TTC549 (cell line): ENCODE measurements around the gene PPP6R2.

Experiments
- FAIRE-seq: peaks from 2 replicates; lab custom pipeline; 2012; peaks lifted over from hg19 to GRCh38; lab: Jason Lieb, UNC

PPP6R2 gene

DNA sequence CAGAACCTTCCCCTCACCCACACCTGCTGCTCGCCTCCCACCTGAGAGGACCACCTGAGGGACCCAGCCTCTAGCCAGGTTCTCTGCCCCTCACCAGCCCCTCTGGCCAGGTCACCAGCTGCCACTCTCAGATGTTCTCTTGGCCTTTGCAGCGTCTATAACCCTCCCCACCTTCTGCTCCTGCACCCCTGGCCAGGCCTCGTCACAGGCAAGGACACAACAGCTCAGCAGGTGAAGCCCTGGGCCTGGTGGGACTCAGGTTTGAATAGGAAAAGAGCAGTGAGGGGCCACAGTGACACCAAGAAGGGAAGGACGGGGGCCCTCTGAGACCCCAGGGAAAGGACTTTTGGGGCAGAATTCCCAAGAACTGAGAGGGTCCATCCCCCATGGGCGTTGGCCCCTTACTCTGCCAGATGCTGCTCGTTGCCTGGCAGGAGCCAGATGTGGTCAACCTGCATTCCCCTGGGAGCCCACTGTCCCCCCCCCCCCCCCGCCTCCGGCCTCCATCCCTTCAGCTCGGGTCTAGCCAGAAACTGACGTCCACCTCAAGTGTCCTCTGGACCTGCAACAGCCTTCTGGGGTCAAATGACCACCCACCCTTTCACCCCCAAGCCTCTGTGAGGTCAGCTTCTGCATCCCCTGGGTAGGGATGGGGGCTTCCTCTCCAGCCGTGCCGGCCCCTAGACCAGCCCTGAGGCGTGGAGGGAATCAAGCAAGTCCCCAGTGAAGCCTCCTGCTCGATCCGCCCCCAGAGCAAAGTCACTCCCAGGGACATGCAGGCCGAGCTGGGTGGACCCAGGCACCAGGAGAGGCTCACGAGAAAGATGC, 103.0 kb downstream of the PPP6R2 start:
- FAIRE-seq: no peak

DNA sequence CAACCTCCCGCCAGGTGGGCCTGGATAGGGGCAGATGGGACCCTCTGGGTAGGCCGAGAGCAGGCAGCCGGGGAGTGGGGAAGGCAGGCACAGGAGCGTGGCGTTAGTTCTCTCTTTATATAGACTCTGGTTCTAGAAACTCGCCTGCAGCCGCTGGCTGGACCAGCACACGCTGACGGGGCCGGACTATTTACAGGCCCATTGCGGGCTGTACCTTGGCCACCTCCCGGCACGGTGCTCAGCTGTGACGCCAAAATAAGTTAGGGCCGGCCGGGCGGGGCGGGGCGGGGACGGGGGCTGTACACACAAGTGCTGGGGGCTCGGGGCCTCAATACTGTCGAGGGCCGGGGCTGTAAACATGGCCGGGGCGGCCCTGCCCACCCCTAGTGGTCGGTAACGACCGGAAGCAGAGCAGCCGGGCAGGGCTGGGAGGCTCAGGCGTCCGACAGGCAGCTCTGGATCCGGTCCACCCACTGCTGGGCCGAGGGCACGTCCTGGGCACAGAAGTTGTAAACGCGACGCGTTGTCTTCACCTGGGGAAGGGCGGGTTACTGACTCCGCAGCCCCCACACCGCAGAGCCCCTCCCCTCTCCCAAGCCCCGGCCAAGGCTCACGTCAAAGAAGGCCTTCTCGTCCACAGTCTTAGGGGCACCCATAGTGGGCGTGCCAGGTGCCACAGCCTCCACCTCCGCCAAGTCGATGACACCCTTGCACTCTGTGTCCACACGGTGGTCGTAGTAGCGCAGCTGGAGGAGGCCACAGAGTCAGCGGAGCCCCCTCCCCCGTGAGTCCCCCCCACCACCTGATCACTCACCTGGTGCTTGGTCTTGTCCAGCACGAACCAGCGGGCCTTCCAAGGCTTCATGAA, 103.8 kb downstream of the PPP6R2 start:
- no peak for FAIRE-seq

DNA sequence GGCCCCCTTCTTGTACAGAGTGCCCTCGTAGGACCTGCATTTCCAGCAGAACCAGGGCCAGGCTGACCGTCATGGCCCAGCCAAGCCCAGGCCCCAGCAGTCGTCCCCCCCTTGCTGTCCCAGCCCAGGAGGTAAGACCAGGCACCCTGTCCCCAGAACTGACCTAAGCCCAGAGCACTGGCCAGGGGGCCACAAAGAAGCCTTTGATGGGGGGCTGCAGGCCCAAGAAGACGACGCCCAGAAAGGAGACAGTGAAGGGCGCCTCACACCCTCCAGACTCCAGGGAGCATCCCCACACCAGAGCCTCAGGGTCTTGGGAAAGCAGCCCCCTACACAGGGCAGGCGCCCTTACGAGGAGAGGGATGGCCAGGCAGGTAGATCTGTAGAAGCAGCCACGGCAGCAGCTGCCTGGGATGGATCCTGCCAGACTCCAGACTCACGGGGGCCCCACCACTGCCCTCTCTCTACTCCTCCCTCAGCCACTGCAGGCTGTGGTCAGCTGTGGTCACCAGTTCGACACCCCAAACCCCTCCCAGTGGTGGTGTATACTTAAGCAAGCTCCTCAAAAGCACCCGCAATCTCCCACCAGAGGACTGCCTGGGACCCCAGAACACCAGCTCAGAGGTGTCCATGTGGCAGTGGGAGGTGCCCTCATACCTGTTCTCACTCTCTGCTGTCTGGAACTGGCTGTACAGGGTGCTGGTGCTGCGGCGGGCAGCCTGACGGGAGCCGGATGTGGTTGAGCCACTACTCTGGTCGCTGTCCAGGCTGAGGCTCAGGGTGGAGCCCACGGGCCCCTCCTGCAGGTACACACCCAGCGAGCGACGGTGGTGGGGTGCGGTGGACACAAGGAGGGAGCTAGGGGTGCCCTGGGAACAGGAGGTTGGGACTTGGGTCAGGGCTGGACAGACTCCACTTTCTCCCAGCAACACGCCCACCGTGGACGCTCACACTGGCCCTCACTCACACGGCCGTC, 104.7 kb downstream of the PPP6R2 start:
- no peak for FAIRE-seq

DNA sequence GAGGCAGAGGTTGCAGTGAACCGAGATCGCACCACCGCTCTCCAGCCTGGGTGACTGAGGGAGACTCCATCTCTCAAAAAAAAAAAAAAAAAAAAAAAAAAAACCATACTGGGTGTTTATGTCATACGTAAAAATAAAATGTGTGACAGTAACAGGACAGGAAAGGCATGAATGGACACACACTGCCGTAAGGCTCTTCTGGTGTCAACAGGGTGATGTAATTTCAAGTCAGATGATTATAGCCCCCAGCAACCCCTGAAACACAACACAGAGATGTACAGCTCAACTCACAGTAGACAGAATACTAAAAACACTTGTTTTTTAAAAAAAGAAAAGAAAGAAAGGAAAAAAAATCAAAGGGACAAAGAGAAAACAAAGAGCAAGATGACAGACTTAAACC, 109.5 kb downstream of the PPP6R2 start:
- no peak for FAIRE-seq

DNA sequence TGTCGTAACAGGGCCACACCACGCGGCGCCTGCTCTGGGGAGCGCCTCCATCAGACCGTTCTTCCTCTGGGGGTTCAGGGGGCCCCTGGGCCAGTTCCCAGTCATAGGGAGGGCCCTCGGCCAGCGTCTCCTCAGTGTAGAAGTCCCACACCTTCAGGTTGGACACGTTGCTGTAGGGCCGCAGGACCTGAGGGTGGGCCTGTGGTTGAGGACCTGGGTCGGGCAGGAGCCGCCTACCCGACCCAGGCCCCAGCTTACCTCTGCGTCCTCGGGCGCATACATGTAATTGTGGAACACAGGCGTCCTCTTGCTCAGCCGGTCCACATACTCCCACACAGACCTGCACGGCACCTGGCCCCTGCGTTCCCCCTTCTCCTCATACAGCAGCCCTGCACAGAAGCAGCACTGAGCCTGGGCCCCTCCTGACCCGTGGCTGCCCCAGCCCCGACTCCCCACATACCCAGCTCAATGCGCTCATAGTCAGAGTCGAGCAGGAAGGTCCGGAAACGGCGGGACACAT, 111.5 kb downstream of the PPP6R2 start:
- FAIRE-seq: no peak

DNA sequence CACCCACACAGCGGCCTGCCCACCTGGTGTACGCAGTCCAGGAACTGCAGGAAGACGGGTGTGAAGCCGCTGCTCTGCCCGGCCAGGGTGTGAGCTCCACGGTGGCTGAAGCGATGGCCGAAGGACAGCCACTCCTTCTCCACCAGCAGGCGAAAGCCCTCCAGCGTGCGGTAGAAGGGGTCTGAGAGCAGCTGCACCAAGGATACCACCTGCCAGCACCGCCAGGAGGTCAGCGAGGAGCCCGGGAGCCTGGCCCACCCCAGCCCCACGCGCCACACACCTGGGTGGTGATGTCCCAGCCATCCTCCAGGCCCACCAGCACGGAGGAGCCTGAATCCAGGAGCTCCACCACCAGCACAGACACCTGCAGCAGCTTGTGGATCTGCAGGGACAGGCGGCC, 112.1 kb downstream of the PPP6R2 start:
- FAIRE-seq: no peak

DNA sequence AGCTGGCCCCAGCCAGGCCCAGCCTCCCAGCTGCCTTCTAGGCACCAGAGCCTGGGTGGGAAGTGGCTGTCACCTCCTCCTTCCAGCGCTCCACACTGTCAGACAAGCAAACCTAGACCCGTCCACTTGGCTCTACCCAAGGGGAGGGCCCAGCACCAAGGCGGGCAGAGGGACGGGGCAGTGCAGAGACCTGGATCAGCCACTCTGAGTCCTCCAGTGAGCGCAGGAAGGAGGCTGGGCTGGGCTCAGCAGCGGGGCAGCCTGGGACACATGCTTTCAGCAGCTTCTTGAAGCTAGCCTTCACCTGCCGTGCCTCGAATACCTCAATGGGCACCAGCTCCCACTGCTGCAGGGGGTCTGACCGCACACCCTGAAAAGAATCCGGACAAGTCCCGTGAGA, 112.9 kb downstream of the PPP6R2 start:
- no peak for FAIRE-seq

DNA sequence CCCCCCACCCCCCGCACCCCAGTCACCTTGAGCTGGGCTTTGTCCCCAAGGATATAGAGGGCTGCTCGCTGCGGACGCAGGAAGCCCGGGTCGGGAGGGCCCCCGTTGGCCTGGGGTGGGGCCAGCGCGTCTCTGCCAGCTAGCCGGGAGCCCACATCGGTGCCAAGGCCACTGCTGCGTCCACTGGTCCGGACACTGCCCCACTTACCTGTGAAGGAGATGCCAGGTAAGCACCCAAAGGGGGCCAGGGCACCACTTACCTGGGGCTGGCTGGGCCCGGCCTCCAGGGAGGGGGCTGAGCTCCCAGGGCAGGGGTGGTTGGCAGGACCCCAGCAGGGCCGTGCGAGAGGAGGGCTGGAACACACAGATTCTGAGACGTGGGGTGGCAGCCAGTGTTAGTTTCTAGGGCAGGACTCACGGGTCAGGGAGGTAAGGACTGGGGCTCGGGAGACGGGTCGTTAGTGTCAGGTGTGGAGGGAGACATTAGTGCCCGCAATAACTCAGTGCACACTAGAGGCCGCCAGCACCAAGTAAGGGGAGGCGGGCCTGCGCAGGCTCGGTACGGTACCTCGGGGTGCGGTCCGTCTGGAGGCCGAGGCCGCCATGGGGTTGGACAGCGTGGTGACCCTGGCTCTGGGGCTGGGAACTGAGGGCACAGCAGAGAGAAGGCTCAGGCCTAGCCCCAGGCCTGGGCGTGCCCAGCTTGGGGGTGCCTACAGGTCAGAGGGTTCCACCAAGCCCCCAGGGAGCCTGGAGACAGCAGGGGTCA, 113.5 kb downstream of the PPP6R2 start:
- no peak for FAIRE-seq

DNA sequence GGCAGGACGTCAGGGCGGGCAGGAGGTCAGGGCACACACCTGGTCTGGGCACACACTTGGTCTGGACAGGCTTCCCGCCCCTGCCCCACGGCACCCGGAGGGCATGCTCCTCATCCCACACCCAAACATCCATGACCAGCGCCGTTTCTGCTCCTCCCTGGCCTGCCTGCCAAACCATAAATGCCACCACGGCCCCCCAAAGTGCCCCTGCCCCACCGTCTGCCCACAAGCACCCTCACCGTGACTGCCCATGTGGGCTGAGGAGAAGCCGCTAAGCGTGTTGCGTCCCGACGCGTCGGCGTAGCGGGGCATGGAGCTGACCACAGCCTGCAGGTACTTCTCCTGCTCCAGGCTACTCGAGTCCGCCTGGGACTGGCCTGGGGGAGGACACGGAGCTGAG, 115.9 kb downstream of the PPP6R2 start:
- FAIRE-seq: no peak

DNA sequence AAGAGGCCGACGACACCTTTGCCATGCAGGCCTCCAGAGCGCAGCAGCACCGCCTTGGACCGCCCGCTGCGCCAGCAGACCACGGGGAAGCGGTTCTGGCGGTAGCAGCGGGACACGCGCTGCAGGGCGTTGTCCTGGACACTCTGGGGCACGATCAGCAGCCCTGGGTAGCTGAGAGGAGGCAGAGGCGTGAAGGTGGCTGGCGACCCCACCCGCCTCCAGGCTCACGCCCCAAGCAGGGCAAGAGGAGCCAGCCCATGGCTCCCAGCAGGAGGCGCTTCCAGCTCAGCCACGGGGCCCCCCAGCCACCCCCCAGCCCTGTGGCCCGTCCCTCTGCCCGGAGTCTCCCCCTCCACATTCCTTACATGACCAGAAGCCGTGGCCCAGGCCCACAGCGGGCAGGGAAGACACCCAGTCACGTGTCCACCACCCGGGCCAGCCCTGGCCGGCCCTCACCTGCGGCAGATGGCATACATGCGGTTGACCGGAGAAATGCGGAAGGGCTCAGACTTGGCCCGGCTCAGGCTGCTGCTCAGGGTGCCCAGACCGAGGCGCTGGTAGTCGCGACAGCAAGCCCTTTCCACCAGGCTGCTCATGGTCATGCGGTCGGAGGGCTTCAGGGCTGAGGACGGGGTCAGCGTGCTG, 116.5 kb downstream of the PPP6R2 start:
- FAIRE-seq: no peak

DNA sequence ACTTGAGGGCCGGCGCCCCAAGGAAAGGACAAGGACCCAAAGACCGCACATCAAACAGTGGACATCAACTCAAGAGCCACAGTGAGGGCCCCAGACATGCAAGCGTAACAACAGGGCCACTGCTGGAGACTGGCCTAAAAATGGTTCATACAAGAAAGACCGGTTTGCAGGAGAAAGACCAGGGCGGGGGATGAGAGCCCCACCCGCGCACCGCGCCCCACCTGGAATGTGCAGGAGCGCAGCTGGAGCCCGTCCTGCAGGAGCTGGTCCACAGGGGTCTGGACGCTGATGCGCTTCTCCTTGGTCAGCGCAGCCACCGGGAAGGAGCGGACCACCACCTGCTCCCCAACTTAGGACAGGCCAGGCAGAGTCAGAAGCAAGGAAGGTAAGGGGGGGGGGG, 117.8 kb downstream of the PPP6R2 start:
- no peak for FAIRE-seq

DNA sequence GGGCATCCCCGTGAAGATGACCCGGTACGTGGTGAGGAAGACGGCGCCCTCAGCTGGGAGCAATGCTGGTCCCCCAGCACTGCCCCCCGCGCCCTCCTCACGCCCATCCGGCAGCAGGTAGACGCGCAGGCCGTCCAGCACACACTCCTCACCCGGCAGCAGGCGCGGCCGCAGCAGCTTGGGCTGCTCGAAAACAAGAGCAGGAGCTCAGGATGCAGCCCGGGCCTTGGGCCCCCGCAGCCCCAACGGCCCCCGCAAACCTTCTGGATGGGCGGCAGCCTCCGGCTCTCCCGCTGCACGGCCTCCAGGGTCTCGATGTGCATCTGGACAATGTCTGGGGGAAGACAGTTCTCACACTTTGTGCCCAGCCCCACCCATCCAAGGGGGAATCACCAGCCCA, 118.4 kb downstream of the PPP6R2 start:
- no peak for FAIRE-seq

DNA sequence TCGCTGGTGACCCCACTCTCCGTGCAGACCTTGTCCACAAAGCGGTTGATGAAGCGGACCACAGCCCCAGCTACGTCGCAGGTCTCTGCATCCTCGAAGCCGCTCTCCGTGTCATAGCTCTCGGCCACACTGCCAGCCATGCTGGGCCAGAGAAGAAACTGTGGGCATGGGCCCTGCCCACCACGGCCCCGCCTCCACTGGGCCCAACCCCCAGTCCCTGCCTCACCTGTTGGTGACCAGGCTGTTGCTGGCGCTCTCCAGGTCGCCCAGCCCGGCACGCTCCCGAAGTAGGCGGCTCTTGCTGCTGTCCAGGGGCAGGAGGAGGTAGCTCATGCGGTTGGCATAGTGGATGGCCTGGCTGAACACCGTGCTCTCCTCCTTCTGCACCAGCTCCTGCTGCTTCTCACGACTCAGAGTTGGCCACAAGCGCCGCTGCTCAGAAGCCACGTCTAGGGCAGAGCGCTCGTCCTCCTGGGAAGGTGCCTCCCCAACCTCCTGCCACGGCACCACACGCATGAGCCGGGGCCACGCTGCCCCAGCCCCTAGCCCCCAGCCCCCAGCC, 118.9 kb downstream of the PPP6R2 start:
- no peak for FAIRE-seq

DNA sequence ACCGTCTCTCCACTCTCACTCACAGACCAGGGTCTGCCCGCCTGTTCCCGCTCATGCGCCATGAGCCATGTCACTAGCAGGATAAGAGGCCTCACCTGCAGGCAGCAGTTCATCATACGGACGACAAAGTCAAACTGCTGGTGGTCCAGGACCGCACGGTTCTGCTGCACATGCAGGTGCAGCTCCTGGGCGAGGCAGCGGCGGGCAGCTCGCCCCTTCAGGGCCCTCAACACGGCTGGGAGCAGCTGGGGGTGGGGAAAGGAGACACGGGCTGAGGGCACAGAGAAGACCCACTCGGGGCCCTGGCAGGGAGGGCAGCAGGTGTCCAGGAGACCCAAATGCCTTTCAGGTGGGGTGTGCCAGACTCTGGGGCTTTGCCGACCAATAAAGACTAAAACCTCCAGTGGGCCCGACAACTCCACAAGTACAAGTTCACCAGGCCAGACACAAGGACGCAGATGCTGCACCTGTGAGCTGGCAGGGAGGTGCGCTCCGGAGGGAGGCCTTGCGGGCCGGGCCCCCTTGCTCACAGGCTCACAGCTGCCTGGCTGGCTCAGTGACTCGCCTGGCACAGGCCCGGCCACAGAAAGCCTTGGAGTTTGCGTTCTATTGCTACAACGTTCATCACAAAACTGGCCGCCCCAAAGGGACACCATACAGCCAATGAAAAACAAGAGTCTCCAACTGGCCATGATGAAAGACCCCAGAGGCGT, 120.2 kb downstream of the PPP6R2 start:
- FAIRE-seq: no peak

DNA sequence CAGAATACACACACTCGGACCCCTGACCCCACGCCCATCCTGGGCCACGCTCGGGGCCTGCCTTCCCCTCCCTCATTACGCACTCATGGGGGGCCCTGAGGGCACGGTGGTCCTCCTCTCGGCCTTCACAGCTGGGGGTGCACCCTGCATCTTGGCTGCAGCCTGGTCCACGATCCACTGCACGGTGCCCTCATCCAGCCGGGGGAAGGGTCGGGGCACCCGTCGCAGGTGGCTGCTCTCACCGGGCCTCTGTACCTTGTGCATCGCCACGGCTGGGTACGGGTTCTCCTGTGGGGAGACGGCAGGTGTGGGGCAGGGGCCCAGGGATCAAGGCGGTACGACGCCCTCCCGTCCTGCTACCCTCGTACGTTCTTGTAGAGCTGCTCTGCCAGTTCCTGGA, 121.3 kb downstream of the PPP6R2 start:
- FAIRE-seq: no peak

DNA sequence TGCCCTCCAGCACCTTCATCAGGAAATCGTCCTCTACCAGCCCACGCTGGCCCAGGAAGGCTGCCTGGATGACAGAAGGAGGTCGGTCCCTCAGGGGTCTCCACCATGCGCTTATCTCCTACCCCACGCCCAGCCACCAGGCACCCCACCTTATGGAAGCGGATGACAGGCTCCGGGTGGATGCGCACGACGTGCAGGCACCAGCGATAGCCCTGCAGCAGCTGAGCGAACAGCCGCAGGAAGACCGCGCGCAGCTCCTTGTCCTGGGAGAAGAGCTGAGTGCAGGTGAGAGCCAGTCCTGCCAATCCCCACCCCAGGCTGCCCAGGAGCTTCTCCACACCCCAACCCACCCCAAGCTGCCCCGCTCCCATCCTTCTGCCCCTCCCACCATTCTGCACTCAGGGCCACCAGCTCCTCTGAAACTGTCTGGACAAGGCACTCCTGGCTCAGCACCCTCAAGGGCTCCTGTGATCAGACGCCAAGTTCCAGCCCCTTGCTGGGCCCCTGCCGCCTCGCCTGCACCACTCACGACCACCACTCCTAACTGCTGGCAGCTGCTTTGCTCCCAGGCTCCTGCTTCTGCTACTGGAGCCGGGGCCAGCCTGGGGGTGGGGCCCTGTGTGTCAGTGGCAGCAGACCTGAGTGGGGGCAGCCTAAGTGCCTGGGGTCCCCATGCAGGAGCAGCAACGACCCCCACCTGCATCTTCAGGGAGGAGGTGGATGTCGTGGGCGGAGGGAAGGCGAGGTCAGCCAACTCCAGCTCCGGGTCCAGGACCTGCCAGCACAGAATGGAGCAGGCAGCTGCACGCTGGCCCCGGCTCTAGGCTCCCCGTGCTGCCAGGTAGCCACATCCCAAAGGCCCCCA, 122.2 kb downstream of the PPP6R2 start:
- FAIRE-seq: no peak

DNA sequence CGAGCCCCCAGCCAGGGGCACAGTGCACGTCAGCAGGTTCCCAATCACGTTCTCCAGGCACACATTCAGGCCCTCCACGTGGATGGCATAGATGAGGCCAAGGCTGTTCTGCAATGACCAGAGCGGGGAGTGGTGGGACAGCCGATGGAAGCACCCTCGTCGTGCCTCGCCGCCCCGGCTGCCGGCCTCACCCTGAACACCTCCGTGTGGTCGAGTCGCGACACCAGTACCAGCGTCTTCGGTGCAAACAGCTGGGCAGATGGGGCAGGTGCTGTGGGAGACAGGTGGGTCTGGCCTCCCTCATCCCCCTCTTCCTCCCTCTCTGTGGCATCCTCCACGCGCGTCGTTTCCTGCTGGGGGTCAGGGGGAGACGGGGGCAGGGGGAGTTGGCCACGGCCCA, 124.2 kb downstream of the PPP6R2 start:
- FAIRE-seq: no peak

DNA sequence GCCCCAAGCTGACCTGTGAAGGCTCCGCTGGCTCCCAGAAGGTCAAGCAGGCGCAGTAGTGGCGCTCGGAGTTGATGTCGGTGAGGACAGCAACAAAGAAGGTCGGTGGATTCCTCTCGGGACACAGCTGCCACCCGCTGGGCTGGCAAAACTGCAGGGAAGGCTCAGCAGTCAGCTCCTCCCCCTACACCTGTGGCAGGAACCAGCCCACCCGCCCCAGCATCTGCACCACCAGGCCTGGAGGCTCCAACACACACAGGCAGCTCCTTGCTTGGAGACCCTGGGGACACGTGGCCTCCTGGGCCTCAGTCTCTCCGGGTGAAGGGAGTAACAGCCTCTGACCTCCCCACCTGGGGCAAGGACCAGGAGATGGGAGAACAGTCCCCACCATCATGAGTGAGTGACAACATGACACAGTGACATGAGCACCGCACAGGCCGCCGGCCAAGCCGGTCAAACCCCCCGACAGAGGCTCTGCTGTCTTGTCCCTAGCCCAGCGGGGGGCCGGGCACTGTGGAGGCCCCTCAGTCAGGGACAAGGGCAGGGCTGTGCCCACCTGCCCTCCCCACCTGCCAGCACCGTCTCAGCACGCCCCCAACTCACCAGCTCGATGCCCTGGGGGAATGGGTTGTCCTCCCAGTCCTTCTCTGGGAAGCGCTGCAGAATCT, 124.8 kb downstream of the PPP6R2 start:
- FAIRE-seq: no peak
